Measurements from ENCODE around the gene RAX2.

DNA sequence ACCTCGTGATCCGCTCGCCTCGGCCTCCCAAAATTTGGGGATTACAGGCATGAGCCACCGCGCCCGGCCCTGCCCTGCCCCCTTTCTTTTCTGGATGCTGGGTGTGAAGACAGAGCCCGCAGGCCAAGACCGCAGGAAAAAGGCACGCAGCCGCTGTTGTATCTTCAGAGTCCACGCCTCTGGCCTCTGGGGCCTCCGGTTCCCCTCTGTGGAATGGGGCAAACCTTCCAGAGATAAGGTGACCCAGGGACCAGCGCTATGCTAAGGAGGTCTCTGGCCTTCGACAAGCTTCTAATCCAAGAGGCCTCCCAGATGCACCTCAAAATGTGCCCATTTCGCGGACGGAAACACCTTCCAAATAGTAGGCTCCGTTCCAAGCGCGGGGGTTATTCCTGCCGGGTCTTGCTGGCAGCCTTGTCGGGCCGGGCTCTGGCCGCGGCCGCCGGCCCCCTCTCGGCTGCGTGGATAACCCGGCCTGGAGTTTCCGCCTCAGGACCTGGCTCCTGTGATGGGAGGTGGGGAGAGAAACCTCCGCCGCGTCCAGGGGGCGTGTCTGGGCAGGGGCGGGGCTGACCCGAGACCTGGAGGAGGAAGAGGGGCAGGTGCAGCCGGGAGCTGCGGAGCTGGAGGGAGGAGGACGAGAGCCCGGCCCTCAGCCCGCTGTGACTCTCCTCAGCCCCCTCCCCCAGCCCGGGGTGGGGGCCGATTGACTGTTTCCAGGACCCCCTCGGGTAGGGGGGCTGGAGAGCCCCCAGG is 50.7 kb downstream of the RAX2 start:
- TF ChIP-seq ELF4 (IDR thresholded peaks at IDR 0.05) (no peak), SUZ12 (IDR thresholded peaks at IDR 0.05) (no peak), BHLHE40 (IDR thresholded peaks at IDR 0.05; ENCODE audit: borderline replicate concordance) (no peak), TARDBP (IDR thresholded peaks at IDR 0.05) (no peak), ZNF384 (IDR thresholded peaks at IDR 0.05) (no peak)
